Subcutaneous abdominal adipose tissue (tissue), 5 donors: ENCODE measurements around the gene TCEA2.

ENCODE experiments used
- H3K27ac ChIP-seq: one replicate; pipeline ENCODE4 v1.7.0; 2013; ENCODE audit warnings: low read depth, mild to moderate bottlenecking, inconsistent platforms, low read length, moderate library complexity
- H3K27me3 ChIP-seq, 5 donors: one replicate each; pipeline ENCODE4 v1.7.0; 2013; ENCODE audit warnings: low read length in 5 of 5, inconsistent platforms in 1 of 5; ENCODE audit not compliant: control insufficient read depth in 5 of 5, insufficient read depth in 4 of 5
- H3K36me3 ChIP-seq, 5 donors: one replicate each; pipeline ENCODE4 v1.7.0; 2013; ENCODE audit warnings: low read length in 5 of 5; ENCODE audit not compliant: control insufficient read depth in 5 of 5, insufficient read depth in 5 of 5
- H3K4me1 ChIP-seq, 5 donors: one replicate each; pipeline ENCODE4 v1.7.0; 2013; ENCODE audit warnings: low read length in 5 of 5, mild to moderate bottlenecking in 3 of 5, moderate library complexity in 1 of 5; ENCODE audit not compliant: control insufficient read depth in 5 of 5, insufficient read depth in 5 of 5
- H3K4me3 ChIP-seq, 5 donors: one replicate each; pipeline ENCODE4 v1.7.0; 2013; ENCODE audit warnings: low read length in 5 of 5, low read depth in 1 of 5
- H3K9ac ChIP-seq, 5 donors: one replicate each; pipeline ENCODE4 v1.7.0; 2013; ENCODE audit warnings: low read length in 5 of 5, mild to moderate bottlenecking in 4 of 5, moderate library complexity in 3 of 5
- H3K9me3 ChIP-seq, 5 donors: one replicate each; pipeline ENCODE4 v1.7.0; 2013; ENCODE audit warnings: low read length in 5 of 5; ENCODE audit not compliant: control insufficient read depth in 5 of 5
- donor health status: healthy.
- donor health status: healthy.
- donor health status: healthy.
- donor health status: healthy.
- donor health status: healthy.

TCEA2 gene

DNA sequence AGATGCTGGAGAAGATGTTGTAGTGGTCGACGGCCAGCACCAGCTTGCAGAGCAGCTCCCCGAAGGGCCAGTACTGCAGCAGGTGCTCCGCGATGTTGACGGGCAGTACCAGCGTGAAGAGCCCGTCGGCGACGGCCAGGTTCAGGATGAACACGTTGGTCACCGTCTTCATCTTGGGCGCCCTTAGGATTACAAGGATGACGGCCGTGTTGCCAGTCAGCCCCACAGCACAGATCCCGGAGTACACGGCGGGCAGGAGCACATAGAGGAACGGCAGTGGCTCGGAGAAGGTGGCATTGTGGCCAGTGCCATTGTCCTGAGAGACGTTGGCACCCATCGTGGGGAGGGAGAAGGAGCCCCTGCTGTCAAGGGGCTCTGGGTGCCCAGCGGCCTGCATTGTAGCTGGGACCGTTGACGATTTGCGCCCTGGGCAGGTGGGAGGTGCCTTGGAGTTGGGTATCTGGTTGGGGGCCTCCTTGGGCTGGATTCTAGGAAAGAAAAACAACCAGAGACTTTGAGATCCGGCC lies 43.5 kb downstream of the TCEA2 start:
- Histone ChIP-seq H3K36me3 (no peaks in the 10 kb centered on the region), H3K4me3 (no peak overlapping the region), H3K9me3 (no peaks in the 10 kb centered on the region), H3K4me1 (peaks cover 0 to 18% (median 7%) of the 10 kb centered on the region in 5 donors), H3K9ac (no peak overlapping the region), H3K27me3 (peaks cover 4 to 54% (median 42%) of the 10 kb centered on the region in 5 donors), H3K27ac (no peak overlapping the region)

DNA sequence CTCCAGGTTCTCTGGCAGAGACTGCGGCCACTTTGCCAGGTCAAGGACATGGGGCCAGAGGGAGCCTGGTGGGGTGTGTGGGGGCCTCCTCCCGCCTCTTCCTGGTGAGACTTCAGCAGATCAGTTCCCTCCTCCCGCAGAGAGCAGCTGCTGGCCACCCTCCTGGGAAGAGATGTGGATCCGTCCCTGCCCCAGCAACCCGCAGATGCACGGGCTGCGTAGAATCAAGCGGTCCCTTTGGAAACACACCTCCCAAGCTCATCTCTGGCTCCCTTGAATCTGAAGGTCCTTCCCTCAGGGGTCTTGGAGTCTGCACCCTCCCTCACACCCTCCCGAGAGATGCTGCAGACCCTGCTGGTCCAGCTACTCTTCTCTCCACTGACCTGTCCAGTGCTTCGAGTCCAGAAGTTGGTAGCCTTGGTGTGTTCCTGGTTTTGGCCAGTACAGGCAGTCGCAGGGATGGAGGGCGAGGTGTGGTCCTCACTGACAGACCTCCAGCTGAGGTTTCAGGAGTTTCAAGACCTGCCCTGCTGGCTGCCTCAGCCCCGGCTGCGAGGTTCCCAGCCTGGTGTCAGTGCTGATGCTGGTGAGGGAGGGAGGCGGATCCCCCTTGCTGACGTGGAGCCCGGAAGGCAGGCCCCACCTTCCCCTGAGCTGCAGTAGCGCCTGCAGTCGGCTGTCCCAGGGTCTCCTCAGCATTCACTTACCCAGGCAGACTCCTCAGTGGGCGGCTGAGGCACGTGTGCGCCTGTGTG lies 44.2 kb downstream of the TCEA2 start, which contains the start of gene NPBWR2:
NPBWR2 (minus strand) TSS at position 585 of the 755 bp plus-strand sequence. CDS start 734 bp downstream, outside the sequence.
- H3K27me3 ChIP-seq, result peaks cover 0 to 49% (median 37%) of the 10 kb centered on the region in 5 donors
- H3K9ac ChIP-seq, result no peak within 1 kb of the TSS
- H3K9me3 ChIP-seq, result no peaks in the 10 kb centered on the region

DNA sequence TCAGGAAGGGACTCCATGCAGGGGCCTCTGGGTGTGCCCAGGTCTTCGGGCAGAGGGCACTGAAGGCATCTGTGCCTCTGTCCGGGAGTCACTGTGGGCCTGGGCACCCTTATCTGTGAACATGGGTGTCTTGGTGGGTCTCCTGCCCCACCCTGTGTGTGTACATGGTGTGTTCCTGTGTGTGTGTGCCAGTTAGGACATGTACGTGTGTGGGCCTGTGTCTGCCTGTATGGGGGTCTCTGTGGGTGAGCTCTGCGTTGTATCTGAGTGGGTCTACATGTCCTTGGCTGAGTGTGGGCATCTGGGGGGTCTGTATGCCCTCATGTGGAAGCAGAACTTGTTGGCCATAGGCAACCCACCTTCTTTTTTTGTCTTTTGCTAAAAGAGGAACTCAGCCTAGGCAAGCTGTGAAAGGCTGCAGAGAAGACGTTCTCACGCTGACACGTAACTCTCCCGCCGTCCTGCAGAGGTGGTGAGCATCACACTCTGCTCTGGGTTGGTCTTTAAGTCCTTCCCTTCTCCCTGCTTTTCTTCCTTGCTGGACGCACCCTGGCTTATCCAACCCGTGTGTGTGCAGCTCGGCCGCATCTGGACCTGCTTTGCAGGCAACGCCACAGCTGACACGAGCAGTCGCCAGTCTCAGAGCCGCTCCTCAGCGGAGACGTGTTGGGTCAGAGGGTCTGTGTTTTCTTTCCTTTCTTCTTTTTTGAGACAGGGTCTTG lies 44.9 kb downstream of the TCEA2 start:
- Histone ChIP-seq H3K27ac (no peak overlapping the region), H3K4me3 (no peak overlapping the region), H3K36me3 (no peaks in the 10 kb centered on the region), H3K9ac (no peak overlapping the region), H3K4me1 (peaks cover 0 to 7% (median 0%) of the 10 kb centered on the region in 5 donors), H3K9me3 (no peaks in the 10 kb centered on the region), H3K27me3 (peaks cover 0 to 46% (median 35%) of the 10 kb centered on the region in 5 donors)

More for the DNA sequence above, 44.2 kb downstream of the TCEA2 start, which contains the start of gene NPBWR2:
- H3K4me1 ChIP-seq, result peaks cover 0 to 13% (median 2%) of the 10 kb centered on the region in 5 donors
- no peak within 1 kb of the TSS for H3K4me3 ChIP-seq
- no peaks in the 10 kb centered on the region for H3K36me3 ChIP-seq
- H3K27ac ChIP-seq, result no peak within 1 kb of the TSS

DNA sequence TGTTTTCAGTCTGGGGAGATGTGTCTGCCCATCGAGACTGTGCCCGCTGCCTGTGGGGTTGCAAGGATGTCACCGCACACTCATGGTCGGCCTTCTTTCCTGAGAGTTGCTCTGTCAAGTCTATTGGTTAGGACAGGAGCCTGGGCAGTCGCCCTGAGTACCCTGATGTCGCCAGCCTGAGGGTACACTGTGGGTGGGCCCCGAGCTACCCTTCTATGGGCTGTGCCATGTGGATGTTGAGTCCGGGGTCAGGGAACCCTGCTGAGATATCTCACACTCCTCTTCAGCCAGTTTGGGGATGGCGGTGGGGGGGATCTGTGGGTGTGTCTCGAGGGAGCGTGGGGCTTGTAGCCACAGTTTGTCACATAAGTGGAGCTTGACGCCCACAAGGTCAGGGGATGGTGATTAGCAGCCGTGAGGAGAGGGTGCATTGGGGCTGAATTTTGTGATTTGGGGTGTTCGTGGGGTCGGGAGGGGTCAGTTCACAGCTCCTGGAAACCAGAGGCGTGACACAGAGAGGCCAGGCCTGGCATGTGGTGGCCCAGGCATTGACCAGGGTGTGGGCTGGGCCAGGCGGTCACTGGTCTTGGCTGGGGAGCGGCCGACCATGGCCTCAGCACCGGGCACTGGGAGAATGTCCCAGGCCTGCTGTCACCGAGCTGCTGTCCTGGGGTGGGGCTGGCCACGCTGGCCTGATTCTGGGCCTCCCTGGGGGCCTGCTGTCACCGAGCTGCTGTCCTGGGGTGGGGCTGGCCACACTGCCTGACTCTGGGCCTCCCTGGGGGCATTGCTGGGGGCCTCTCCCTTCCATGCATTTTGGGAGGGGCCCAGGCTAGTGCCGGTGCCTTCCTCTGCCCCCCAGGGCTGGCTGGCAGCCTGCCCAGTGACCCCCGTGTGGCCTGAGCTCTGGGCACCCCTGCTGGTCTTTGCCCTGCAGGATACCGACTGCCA lies 46.0 kb downstream of the TCEA2 start:
- Histone ChIP-seq H3K27me3 (peaks cover 0 to 36% (median 29%) of the 10 kb centered on the region in 5 donors), H3K9ac (no peak overlapping the region), H3K27ac (no peak overlapping the region), H3K9me3 (no peaks in the 10 kb centered on the region), H3K4me1 (peaks cover 0 to 7% (median 0%) of the 10 kb centered on the region in 5 donors), H3K36me3 (no peaks in the 10 kb centered on the region), H3K4me3 (no peak overlapping the region)

DNA sequence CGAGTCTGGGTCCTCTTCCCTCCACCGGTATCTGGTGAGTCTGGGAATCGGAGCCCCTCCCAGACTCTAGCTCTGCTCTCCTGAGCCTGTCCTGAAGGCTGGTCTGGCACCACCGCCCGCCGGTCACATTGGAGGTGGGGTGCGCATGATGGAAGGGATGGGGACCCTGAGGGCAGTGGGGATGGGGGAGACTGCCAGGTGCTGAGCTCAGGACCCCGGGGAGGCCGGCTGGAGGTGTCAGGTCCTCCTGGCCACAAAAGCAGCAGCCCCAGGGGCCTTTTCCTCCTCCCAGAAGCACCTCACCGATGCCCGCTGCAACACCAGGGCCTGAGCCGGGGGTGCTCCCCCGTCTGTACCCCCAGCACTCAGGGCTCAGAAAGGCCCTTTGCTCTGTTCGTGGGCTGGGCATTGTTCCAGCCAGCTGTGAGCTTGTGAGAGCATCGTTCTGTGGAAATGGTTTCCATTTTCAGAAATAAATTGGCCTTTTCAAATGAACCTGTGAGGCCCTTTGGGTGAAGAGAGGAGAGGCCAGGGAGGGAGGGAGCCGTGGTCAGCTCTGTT lies 46.9 kb downstream of the TCEA2 start:
- no peaks in the 10 kb centered on the region for H3K9me3 ChIP-seq
- peaks cover 0 to 7% (median 0%) of the 10 kb centered on the region in 5 donors for H3K4me1 ChIP-seq
- H3K27me3 ChIP-seq, result peaks cover 0 to 29% (median 22%) of the 10 kb centered on the region in 5 donors
- no peaks in the 10 kb centered on the region for H3K36me3 ChIP-seq
- no peak overlapping the region for H3K4me3 ChIP-seq
- H3K9ac ChIP-seq, result no peak overlapping the region
- H3K27ac ChIP-seq, result no peak overlapping the region

DNA sequence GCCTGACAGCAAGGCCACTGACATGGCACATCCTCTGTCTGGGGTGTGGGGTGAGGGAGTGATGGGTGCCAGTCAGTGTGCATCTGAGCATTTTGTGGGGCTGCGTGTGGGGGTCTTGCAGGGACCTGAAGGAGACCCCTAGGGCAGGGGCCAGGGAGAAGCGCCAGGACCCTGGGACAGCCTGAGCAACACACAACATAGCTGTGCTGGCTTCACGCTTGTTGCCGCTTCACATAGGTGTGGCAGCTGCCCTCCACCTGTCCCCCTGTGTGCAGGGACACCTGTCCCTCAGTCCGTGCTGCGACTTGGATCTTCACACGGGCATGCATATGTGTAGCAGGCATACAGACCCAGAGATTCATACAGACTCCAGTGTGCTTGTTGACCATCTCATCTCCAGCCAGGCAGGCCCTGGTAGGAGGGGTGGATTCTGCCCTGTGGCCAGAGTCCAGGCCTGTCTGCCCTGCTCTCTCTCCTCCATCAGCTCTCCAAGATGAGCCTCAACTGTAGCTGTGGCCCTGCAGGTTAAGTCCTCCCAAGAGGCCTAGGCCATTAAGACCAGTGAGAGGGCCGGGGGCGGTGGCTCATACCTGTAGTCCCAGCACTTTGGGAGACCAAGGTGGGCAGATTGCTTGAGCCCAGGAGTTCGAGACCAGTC lies 47.5 kb downstream of the TCEA2 start:
- Histone ChIP-seq H3K4me1 (peaks cover 0 to 7% (median 0%) of the 10 kb centered on the region in 5 donors), H3K4me3 (no peak overlapping the region), H3K9ac (no peak overlapping the region), H3K27me3 (peaks cover 0 to 28% (median 19%) of the 10 kb centered on the region in 5 donors), H3K9me3 (no peaks in the 10 kb centered on the region), H3K36me3 (no peaks in the 10 kb centered on the region), H3K27ac (no peak overlapping the region)

DNA sequence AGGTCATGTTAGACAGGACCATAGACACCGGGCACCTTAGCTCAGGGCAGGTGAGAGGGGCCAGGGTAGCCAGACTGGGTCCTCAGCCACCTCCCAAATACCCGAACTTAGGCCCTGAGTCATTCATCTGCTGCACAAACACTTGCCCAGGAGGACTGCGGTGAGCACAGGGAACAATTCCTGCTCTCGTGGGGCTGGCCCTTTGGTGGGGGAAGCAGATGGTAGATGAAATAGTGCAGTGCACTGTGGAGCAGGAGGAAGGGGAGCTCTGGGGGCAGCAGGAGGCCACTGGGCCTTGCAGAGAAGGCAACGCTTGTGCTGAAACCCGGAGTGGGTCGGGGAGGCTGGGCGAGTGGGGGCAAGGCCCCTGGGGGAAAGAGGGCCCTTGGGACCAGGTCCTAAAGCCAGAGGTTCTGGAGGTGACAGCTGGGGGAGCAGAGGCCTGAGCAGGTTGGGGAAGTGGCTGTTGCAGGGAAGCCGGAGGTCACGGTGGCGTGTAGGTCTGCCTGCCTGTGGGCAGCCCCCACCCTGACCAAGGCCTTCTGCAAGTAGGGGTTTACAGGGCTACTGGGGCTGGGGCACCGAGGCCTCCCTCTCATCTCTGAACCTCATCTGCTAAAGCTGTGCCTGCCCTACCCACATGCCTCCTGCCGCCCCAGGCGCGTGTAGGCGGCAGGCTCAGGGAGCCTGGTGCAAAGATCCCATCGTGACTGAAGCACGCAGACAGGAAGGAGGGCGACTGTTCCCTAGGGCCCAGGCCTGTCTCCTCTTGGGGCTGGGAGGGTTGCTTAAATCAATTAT lies 49.0 kb downstream of the TCEA2 start:
- H3K27me3 ChIP-seq, result peaks cover 0 to 20% (median 13%) of the 10 kb centered on the region in 5 donors
- no peak overlapping the region for H3K4me3 ChIP-seq
- no peaks in the 10 kb centered on the region for H3K9me3 ChIP-seq
- H3K27ac ChIP-seq, result no peak overlapping the region
- peaks cover 0 to 7% (median 0%) of the 10 kb centered on the region in 5 donors for H3K4me1 ChIP-seq
- no peaks in the 10 kb centered on the region for H3K36me3 ChIP-seq
- H3K9ac ChIP-seq, result no peak overlapping the region

DNA sequence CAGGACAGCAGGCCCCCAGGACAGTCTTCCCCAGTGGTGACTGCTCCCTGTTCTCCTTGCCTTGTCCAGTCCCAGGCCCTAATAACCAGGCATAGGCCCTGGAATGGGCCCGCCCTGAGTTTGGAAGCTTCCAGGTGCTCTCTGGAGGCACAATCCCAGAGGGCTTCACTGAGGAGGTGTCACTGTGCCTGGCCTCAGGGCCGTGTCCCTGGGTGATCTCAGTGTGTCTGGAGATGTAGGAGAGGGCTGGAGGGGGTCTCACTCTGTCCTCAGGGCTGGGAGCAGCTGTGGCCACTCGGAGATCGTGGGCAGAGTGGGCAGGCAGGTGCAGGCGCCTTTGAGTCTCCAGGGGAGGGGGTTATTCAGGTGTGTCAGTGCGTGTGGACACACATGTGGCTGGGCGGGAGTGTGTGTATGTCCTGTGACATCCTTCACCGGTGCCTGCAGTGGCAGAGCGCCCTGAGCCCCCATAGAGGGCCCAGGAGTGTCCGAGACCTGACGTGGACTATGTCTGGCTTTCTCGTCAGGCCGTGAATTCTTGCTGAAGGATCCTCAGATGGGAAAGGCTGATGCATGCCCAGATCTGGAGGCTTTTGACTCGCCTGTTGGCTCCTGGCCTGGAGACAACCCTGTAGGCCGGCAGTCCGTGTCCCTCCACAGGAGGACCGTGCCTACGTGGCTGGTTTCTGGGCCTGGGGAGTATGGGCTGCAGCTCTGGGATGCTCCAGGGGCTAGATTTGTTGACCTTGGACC lies 49.9 kb downstream of the TCEA2 start:
- Histone ChIP-seq H3K27me3 (peaks cover 0 to 12% (median 7%) of the 10 kb centered on the region in 5 donors), H3K4me1 (peaks cover 0 to 4% (median 0%) of the 10 kb centered on the region in 5 donors), H3K9me3 (no peaks in the 10 kb centered on the region), H3K4me3 (no peak overlapping the region), H3K27ac (no peak overlapping the region), H3K9ac (no peak overlapping the region), H3K36me3 (no peaks in the 10 kb centered on the region)
